DOHH2 (cell line): ENCODE results near the gene UBE2R2.

Source experiments
- EZH2phosphoT487 ChIP-seq: fragments of 200-600 bp; sonication (generic); IDR thresholded peaks from 2 replicates; pipeline ENCODE4 v1.6.1; 2017; ENCODE audit warnings: borderline replicate concordance, mild to moderate bottlenecking, antibody characterized with exemption, low read length, moderate library complexity, mixed read lengths
- TF ChIP-seq, protein P1 (sequence below): fragments of 200-600 bp; sonication (generic); IDR thresholded peaks from one replicate; pipeline ENCODE4 v1.5.1; 2014; ENCODE audit warnings: antibody characterized with exemption, mild to moderate bottlenecking, low read depth, low read length; ENCODE audit not compliant: poor library complexity, severe bottlenecking

DNA sequence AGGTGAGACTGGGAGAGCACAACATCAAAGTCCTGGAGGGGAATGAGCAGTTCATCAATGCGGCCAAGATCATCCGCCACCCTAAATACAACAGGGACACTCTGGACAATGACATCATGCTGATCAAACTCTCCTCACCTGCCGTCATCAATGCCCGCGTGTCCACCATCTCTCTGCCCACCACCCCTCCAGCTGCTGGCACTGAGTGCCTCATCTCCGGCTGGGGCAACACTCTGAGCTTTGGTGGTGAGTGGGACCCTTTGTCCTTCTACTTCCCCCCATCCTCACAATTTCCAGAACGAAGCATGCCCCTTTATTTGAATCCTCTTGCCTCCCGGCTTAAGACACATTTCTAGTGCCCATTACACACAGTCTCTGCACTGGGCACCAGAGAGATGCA is 19.1 kb upstream of the UBE2R2 start:
- TF ChIP-seq, protein P1, sequence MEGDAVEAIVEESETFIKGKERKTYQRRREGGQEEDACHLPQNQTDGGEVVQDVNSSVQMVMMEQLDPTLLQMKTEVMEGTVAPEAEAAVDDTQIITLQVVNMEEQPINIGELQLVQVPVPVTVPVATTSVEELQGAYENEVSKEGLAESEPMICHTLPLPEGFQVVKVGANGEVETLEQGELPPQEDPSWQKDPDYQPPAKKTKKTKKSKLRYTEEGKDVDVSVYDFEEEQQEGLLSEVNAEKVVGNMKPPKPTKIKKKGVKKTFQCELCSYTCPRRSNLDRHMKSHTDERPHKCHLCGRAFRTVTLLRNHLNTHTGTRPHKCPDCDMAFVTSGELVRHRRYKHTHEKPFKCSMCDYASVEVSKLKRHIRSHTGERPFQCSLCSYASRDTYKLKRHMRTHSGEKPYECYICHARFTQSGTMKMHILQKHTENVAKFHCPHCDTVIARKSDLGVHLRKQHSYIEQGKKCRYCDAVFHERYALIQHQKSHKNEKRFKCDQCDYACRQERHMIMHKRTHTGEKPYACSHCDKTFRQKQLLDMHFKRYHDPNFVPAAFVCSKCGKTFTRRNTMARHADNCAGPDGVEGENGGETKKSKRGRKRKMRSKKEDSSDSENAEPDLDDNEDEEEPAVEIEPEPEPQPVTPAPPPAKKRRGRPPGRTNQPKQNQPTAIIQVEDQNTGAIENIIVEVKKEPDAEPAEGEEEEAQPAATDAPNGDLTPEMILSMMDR = no peak
- TF ChIP-seq EZH2phosphoT487 = no peak
